Gastroesophageal sphincter (tissue), 3 donors: Measurements from ENCODE around the gene ASIC2.

Experiments used
- CTCF ChIP-seq, 4 experiments: fragments of 200-600 bp in 2 of 4; fragments of 450-650 bp in 2 of 4; sonication (generic) in 1 of 4; IDR thresholded peaks; one replicate each; pipeline ENCODE4 v1.5.1; 2017 to 2019; ENCODE audit warnings: antibody characterized with exemption in 4 of 4, mild to moderate bottlenecking in 2 of 4, moderate library complexity in 2 of 4
- EP300 ChIP-seq: sonication (generic); formaldehyde crosslinking; IDR thresholded peaks from one replicate; pipeline ENCODE4 v1.6.1; 2017; ENCODE audit warnings: antibody characterized with exemption, mild to moderate bottlenecking
- POLR2A ChIP-seq, 2 donors: fragments of 450-650 bp; IDR thresholded peaks; one replicate each; pipeline ENCODE4 v1.6.1; 2017; ENCODE audit warnings: antibody characterized with exemption in 2 of 2, mild to moderate bottlenecking in 2 of 2, moderate library complexity in 1 of 2

- TF ChIP-seq CTCF (IDR thresholded peaks at IDR 0.05) (no peak), POLR2A (IDR thresholded peaks at IDR 0.05) (no peak), EP300 (no peak)
These were observed 126.6 kb downstream of the ASIC2 start for GRCh38 chr17:33166472-33166871.
